ENCODE measurements around the gene SAMD11. TPM values are rescaled to one million over a fixed set of nuclear protein-coding genes. Genes with fewer than 3 reads are reported as not detected.

Gene SAMD11
- total RNA-seq, 1 experiment from 2014 or later = 11.5 TPM

GRCh38 chr1:972726-973458 is 49.2 kb downstream of the SAMD11 start:
- ChIA-PET CTCF (no interaction called here), RAD21 (ENCODE audit: low non-redundant PET in 1 of 2, low total read pairs in 2 of 2, uncharacterized antibody in 2 of 2, unreplicated experiment in 2 of 2) (no interaction called here)
- H3K9me3 ChIP-seq (ENCODE audit: control insufficient read depth in 1 of 2, insufficient read depth in 1 of 2, low read depth in 1 of 2, low read length in 2 of 2) = no peaks in the 10 kb centered on the region; a peak in 1 of 4 replicates

More at GRCh38 chr1:972726-973458, 49.2 kb downstream of the SAMD11 start:
- Histone ChIP-seq H3K9me2 (ENCODE audit: insufficient read depth) (no peaks in the 10 kb centered on the region), H3K4me3 (replicated peaks in 1 of 2; ENCODE audit: low read depth in 1 of 2, low read length in 2 of 2) (no peak overlapping the region), H3K9ac (ENCODE audit: low read length) (no peak overlapping the region), H3K79me2 (ENCODE audit: insufficient read depth, low read length) (no peaks in the 10 kb centered on the region), H3K27me3 (ENCODE audit: insufficient read depth, low read length) (no peaks in the 10 kb centered on the region), H3K4me2 (ENCODE audit: low read length) (no peak overlapping the region), H3K4me1 (ENCODE audit: control insufficient read depth in 1 of 2, insufficient read depth in 2 of 2, low read length in 2 of 2) (peaks cover 11 to 22% of the 10 kb centered on the region in 2 experiments), H2AFZ (ENCODE audit: low read depth, low read length, poor library complexity, severe bottlenecking) (no peak overlapping the region), H4K20me1 (ENCODE audit: insufficient read depth) (no peaks in the 10 kb centered on the region), H3K36me3 (ENCODE audit: control insufficient read depth in 1 of 2, insufficient read depth in 2 of 2, low read length in 2 of 2) (no peaks in the 10 kb centered on the region), H3K27ac (ENCODE audit: low read depth, low read length) (no peak overlapping the region)
- BruUV-seq (replicated peaks) = no TSS peak
- intact Hi-C loops (cut with micrococcal nuclease) = no loop called here
- POLR2A ChIA-PET = no interaction called here
- TF ChIP-seq POLR2AphosphoS5 (IDR thresholded peaks at IDR 0.05; ENCODE audit: low read depth, low read length) (no peak), SIN3A (IDR thresholded peaks at IDR 0.05; ENCODE audit: low read depth) (no peak), ZBTB33 (IDR thresholded peaks at IDR 0.05; ENCODE audit: extremely low read depth, insufficient replicate concordance, low read length) (no peak), FOSL1 (IDR thresholded peaks at IDR 0.05; ENCODE audit: low read depth) (no peak), ELF1 (IDR thresholded peaks at IDR 0.05; ENCODE audit: borderline replicate concordance, low read depth) (no peak), CEBPB (IDR thresholded peaks at IDR 0.05; ENCODE audit: low read depth) (no peak), CBX3 (IDR thresholded peaks at IDR 0.05; ENCODE audit: low read depth) (no peak), JUND (IDR thresholded peaks at IDR 0.05) (no peak), TCF7L2 (IDR thresholded peaks at IDR 0.05; ENCODE audit: borderline replicate concordance, extremely low read depth, insufficient read depth, insufficient read length) (no peak)
- DNase-seq (ENCODE audit: low read depth, low spot score) = no peak
- no peak for ATAC-seq
